Stimulated activated CD4-positive, alpha-beta T cell treated with anti-CD3 and anti-CD28 coated beads, Interleukin-12 subunit alpha, Interleukin-12 subunit beta, amount 100 ng/mL, for 4 hours (primary cell): ENCODE results near the gene UTP4.
"Not testable (repeated sequence)": the region's sequence is repeated elsewhere in the genome, so short reads cannot be mapped to it uniquely, and the experiment has no call there.

Experiments used
- DNase-seq: peaks from one replicate; pipeline ENCODE4 v3.0.0-alpha.2; 2020

The UTP4 gene

DNA sequence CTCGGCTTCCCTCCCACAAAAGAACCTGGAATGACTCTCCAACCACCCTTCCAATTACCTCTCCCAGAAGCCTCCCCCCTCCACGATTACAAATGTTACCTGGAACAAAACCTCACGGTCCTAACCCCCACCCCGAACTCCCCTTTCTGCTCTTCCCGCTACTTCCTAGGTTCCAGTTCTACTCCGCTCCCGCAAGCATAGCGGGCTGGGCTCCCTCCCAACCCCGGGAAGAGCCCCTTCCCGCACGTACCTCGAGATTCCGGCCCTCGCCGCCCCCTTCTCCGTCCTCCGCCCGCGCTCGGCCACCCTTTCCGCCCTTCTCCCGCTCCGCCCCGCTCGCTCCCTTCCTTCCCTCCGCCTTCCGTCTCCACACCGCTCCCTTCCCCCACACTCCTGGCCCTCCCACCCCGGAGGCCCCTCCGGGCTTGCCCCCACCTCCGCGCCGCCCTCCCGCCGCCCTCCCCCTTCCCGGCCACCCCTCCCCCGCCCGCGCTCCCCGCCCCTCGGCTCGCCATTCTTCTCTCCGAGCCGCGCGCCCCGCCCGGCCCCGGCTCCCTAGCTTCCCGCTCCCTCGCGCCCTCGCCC is 518 bp upstream of the UTP4 start:
- DNase-seq = peak; percentile 80

DNA sequence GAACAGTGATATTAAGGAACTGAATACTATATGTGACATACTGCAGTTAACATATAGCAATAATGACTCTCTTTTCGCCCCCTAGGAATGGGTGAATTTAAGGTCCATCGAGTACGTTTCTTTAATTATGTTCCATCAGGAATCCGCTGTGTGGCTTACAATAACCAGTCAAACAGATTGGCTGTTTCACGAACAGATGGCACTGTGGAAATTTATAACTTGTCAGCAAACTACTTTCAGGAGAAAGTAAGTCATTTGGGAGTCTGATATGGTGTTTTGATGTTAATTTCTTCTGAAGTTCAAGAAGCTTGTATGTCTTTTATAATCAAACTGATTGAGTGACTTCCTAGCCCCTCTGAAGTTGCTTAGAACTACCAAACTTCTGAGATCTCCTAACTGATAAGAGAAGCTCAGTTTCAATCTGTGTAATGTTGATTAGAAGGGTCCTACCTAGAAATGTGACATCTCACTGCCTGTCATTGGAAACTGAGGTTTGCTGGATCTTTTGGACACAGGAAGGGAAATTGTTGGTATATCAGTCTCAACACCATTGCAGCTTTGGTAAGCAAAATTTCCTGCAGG is 1.0 kb downstream of the UTP4 start:
- no peak for DNase-seq

DNA sequence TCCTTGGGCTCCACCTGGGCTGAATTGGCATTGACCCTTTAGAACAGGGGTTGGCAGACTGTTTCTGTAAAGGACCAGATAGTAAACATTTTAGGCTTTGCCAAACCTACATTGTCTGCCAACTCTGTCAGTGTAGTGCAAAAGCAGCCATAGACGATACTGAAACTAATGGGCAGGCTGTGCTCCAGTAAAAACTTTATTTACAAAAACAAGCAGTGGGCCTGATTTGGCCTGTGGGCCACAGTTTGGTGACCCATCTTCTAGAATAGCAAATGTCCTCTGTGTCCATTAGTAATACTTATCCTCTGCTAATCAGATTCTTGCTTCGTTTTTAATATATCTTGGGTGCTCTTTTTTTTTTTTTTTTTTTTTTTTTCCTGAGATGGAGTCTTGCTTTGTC is 6.2 kb downstream of the UTP4 start:
- no peak for DNase-seq

DNA sequence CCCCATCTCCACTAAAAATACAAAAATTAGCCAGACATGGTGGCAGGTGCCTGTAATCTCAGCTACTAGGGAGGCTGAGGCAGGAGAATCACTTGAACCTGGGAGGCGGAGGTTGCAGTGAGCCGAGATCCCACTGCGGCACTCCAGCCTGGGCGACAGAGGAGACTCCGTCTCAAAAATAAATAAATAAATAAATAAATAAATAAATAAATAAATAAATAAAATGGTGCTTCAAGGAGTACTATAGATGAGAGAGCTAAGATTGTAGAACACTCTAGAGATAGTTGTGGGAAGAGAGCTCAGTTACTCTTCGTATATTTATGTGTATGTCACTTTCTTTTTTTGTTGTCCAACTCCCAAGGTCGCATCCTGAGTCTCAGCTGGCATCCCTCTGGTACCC is 7.0 kb downstream of the UTP4 start:
- DNase-seq = not testable (repeated sequence)

DNA sequence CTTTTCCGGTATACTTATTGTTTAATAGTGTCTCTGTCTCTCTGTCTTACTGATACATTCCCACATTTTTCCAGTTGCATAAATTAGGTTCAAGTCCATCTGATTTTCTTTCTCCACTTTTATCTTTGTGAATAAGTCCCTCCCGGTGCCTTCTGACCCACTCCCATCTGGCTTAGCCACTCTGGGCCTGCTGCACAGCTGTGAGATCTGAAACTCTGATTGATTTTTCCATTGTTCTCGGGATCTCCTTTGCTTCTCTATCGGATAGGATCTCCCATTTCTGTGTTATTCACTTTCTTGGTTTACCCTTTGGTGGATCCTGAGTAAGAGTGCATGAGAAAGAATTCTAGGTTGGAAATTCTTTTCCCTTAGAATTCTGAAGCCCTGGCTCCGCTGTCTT is 8.6 kb downstream of the UTP4 start:
- no peak for DNase-seq

DNA sequence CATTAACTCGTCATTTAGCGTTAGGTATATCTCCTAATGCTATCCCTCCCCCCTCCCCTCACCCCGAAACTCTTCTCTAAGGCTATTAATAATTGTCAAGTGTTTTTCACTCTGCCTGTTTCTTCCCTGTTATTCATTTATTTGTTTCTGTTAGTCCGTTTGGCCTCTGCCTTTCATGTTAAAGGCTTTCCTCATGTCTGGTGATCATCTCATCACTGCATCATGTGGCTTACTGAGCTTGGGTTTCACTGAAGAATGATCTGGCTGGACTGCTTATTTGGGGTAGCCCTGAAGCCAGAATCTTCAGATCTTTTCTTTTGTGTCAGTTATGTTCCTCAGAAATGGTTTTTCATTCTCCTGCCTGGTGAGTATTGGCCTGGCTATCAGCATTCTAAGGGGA is 9.5 kb downstream of the UTP4 start:
- DNase-seq = no peak

DNA sequence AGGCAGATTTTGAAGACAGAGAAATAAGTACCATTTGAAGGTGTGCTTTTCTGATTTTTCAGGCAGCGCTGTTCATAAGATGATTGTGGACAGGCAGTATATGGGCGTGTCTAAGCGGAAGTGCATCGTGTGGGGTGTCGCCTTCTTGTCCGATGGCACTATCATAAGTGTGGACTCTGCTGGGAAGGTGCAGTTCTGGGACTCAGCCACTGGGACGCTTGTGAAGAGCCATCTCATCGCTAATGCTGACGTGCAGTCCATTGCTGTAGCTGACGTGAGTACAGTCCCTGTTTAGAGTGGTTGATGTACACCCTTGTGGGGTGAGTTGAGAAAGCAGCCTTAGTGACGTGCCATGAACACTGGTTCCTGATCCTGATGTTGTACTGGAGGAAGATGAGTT is 10.7 kb downstream of the UTP4 start:
- no peak for DNase-seq

DNA sequence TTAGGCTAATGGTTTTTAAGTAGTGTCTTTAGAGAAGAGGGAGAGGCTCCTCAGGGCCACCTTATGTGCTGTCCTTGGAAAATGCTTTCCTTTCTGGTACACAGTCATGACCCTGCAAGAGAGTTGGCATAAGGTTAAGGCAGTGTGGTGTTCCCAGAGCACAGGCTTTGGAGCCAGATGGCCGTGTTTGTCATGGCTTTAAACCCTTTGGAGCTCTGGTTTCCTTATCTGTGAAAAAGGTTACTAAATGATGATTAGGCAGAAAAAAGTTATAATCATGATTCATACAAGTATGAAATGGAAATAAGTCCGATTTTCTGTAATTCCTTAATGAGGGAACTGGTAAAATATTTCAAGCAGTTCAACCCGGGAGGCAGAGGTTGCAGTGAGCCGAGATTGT is 13.2 kb downstream of the UTP4 start:
- DNase-seq = no peak

DNA sequence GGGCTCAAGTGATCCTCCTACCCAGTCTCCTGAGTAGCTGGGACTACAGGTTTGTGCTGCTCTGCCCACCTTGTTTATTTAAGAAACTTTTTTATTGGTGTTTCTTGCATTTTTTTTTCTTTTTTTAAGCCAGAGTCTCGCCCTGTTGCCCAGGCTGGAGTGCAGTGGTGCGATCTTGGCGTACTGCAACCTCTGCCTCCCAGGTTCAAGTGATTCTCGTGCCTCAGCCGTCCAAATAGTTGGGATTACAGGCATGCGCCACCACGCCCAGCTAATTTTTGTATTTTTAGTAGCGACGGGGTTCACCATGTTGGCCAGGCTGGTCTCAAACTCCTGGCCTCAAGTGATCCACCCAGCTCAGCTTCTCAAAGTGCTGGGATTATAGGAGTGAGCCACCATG is 17.2 kb downstream of the UTP4 start:
- DNase-seq = not testable (repeated sequence)

DNA sequence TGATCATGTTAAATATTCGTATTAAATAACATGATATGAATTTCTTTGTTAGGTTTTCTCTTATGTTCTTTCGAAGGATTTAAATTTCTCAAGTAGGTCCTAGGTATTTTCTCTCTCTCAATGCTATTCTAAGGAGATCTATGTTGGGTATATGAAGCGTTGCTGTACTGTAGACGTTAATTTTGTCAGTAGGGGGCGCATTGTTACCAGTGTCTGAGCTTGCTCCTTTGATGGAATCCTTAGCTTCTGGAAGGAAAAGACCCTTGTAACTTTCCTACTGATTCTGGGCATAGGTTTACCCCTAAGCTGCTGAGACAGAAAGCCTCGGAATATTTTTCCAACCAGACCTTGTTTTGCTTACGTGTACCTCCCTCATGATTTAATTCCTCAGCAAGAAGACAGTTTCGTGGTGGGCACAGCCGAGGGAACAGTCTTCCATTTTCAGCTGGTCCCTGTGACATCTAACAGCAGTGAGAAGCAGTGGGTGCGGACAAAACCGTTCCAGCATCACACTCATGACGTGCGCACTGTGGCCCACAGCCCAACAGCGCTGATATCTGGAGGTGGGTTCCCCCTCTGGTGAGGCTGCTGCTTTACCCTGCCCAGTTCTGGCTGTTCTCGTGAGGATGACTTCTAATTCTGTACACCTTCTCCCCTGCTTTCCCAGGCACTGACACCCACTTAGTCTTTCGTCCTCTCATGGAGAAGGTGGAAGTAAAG is 17.9 kb downstream of the UTP4 start:
- peak; percentile 12 for DNase-seq

DNA sequence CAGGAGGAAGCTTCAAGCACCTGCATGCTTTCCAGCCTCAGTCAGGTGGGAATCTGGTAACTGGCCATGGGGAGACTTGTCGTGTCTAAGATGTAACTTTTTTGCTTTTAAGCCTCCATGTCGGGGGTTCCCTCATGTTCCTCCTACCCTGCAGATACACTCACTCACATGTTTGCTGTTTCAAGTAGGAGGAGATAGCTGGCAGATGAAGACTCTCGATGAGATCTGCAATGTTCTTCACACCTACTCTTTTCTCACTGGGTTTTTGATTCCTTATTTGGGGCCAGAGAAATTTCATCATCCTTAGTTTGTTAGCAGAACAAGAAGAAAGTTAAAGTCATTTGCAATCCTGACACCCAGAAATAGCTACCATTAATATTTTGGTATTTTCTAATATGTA is 24.7 kb downstream of the UTP4 start:
- no peak for DNase-seq

DNA sequence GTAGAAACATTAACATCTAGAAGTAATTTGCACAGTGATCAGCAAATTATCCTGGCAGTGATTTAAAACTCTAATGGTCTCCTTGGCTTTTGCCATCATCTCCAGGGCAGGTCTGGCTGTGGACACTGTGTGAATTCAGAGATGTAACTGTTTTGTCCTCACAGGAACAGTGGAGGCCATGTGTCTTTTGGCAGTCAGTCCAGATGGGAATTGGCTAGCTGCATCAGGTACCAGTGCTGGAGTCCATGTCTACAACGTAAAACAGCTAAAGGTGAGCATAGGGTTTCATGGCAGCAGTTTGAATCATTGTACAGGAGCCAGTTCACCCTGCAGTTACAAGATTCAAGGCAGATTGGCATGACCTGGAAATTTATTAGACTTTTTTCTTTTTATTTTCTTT is 27.7 kb downstream of the UTP4 start:
- DNase-seq = no peak

DNA sequence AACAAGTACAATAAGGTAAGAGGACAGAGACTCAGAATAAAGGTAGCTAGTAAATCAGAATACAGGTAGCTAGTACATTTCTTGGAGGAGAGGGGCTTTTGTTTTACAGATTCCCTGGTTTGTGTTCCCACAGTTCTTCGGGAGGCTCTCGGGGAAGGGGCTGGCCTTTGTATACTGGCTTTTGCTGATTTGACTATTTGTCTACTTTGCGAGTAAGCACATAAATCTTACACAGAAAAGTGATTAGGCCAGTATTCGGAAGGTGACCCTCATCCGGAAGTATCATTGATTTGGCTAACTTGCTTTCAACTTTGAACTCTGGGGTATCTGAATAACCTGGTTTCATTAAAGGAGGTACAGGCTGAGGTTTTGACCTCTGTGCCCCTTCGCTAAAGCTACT is 33.1 kb downstream of the UTP4 start:
- no peak for DNase-seq

DNA sequence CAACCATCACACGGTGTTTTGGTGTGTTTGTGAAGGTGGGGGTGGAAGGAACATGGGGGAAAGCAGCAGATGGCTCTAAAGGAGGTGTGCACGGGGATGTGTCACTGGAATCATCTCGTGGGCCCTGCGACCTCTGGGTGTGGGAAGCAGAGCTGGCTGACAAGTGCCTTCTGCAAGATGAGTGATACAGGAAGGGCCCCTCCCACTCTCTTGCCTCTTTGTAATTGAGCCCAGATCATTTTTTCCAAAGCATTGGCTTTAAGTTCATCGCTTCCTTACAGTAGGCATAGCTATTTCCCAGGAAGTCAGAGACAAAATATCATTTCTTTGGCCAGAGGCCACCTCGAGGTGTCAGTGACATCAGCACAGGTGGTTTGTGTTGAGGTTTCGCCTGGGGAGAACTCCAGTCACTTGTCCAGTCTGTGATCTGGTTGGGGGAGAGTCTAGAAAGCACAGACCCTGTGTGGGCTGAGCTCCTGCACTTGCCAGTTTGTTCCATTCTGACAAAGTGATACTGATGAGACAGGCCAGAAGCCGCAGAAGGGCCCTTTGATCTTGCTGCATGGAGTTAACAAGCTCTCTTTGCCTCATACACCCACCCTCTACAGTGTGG is 33.9 kb downstream of the UTP4 start:
- peak; percentile 67 for DNase-seq

DNA sequence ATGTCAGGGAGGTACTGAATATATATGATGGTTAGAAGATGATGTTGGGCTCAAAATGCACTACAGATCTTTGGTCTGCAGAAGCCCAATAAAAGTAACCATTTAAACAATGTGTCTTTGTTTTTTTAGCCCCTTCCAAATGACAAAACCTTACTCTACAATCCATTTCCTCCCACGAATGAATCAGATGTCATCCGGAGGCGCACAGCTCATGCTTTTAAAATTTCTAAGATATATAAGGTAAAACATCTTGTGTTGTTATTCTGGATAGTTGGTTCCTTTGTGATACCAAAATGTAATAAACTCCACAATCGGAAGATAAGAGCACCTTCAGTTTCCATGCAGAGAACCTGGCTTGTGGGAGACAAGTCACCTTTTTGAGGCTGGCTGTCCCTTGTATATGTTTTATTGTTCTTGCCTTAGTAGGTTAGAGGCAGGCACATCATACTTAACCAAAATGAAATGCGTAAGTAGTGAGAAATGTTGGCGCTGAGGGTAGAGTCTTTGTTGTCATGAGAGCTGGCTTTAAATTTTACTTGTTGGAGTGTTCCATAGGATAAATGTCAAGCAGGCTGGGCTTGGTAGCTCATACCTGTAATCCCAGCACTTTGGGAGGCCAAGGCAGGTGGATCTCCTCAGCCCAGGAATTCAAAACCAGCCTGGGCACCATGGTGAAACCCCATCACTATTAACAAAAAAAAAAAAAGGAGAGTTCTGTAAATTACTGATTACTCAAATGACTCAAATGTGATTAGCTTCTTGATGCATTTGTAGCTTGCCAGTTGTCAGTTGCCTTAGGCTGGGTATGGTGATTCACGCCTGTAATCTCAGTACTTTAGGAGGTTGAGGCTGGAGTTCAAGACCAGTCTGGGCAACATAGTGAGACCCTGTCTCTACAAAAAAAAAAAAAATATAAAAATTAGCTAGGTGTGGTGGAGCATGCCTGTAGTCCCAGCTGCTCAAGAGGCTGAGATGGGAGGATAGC is 34.8 kb downstream of the UTP4 start:
- no peak for DNase-seq

DNA sequence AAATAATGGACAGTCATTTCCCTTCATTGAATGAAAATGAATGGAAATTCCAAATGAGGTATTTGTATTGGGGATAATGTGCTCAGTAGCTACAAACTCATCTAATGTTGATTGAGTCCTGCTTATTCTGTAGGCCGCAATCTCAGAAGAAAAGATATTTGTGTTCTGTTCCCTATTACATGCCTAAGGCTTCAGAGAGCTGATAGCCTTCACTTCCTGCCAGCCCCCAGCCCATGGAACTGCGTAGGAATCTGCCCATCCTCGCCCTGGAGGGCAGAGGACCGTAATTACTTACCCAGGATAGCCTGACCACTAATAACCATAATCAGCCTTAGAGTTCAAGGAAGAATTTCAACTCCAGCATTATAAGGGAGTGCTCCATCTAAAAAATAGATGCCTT is 36.6 kb downstream of the UTP4 start:
- no peak for DNase-seq

DNA sequence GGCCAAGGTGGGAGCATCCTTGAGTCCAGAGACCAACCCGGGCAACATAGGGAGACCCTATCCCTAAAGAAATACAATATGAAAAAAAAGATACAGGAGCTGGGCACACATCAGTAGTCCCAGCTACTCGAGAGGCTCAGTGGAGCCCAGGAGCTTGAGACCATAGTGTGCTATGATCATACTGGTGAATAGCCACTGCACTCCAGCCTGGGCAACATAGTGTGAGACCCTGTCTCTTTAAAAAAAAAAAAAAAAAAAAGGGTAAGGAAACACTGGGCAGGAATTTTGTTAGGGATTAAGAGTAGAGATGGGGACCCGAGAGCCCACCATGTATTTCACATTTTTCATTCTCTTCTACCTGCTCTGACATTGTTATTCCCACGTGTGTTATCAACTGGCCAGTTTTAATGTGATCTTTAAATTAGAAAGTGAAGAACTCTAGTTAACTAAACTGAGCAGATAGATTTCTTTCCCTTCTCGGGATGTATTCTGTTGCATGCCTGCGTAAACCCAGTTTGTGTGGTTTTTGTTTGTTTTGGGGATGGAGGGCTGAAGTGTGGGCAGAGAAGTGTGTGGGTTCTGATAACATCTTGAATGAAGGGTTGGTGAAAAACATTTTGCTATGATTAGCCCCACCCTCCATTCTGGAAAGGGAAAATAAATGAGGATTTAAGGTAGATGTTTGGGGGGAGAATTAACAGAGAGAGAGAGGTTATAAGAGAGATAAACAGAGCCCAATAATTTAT is 37.3 kb downstream of the UTP4 start:
- DNase-seq = no peak

DNA sequence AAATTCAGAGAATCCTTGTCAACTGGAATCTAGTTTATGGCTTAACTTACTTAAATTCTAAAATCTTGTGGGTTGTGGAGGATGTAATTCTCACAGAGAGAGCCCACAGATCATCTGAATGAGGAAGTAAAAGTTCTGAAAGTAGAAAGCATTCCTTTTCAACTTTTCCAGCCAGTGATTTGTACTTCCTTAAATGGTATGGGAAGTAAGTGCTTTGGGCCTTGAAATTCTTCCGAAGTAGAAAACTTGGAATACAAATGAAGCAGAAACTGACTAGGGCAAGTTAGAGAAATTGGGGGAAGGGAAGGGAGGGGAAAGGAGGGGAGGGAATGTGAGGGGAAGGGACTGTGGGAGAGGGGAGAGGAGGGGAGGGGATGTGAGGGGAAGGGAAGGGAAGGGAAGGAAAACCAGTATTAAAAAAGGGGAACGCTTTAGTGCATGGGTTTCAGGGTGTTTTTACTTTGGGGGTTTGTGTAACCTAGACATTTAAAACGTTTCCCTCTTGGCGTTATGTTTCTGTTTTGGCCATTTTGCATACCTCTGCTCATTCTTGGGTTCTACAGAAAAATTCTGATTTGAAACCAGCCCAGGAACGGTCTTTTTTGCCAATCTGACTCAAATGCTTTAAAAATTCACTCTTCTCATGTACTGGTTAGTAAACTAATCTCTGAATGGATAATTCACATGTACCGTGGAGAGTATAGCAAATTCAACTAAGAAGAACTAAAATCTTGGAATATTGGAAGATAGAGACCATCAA is 39.1 kb downstream of the UTP4 start:
- no peak for DNase-seq

DNA sequence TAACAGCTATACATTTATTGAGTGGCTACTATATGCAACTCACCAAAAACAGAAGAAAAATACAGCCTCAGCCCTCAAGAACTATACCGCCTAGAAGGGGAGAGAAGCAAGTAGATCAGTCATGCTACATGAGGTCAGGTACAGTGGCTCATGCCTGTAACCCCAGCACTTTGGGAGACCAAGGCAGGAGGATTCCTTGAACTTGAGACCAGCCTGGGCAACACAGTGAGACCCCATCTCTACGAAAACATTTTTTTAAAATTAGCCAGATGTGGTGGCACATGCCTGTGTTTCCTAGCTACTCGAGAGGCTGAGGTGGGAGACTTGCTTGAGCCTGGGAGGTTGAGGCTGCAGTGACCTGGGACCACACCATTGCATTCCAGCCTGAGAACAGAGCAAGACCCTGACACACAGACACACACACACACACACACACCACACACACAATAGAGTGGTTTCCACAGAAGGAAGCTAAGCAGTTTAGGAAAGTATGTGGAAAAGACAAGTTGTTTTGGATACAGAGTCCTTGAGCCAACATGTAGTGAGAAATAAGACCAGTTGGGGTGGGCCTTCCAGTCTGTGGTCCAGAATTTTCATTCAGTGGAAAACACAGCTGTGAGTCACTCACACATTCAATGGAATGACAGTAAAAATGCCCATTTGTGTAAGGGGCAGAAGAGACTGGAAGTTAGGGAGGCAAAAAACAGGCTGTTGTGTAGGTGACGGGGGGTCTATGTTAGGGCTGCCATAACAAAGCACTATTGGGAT is 43.8 kb downstream of the UTP4 start:
- DNase-seq = no peak

DNA sequence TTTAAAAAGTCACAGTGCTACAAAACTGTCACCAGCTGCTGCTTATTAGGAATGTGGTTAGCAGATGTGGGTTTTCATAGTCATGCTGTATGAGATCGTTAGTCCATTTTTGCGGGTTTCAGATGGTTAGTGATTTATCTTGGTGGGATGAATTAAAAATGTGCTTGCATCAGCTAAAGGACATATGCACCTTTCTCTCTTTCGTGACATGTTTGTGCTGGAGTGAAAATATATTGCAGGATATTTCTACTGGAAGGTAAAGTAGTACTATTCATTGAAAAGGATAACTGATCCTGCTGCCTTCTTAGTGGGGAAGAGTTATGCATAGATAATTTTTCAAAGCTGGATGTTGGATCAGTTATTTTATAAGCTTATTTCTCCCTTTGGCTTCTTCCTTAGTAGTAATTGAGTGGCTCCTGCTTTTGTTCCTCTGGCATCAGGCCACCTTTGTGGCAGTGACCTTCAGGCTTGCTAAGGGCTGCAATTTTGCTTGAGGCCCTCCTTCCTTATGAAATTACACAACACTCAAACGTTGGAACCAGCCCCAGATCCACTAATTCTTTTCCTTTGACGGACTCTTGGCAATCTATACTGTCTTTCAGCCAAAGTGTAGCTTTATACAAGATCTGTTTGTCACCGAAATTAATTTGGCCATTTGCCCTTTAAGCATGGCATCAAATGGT is 47.0 kb downstream of the UTP4 start:
- no peak for DNase-seq
